ENCODE results near the gene SLC30A4. TPM values are rescaled to one million over a fixed set of nuclear protein-coding genes. Genes with fewer than 3 reads are reported as not detected.

The SLC30A4 gene
- total RNA-seq, 1 experiment from 2014 or later = not detected

GRCh38 chr15:45456212-45457106, 66.1 kb downstream of the SLC30A4 start:
- H3K4me3 Mint-ChIP-seq = no peak overlapping the region
- H3T11ph ChIP-seq (ENCODE audit: low read length) = no peak overlapping the region
- H3K79me1 ChIP-seq (ENCODE audit: insufficient read depth, low read depth, low read length, poor library complexity, severe bottlenecking) = no peaks in the 10 kb centered on the region
- H2BK12ac ChIP-seq (ENCODE audit: insufficient read length, low read depth, low read length) = no peak overlapping the region
- H3K4me1 ChIP-seq (ENCODE audit: insufficient read depth, low read length) = no peaks in the 10 kb centered on the region; the same call in 1 of the 2 replicates
- H2AFZ ChIP-seq (ENCODE audit: low read length) = no peak overlapping the region
- H3K18ac ChIP-seq (ENCODE audit: insufficient read length, low read depth, low read length) = no peak overlapping the region
- H2BK5ac ChIP-seq (ENCODE audit: insufficient read length, low read length) = no peak overlapping the region
- no peaks in the 10 kb centered on the region for H3K79me2 ChIP-seq (ENCODE audit: insufficient read depth, low read length)
- H3K23ac ChIP-seq (ENCODE audit: insufficient read length, low read depth, low read length) = no peak overlapping the region
- H3K27ac Mint-ChIP-seq = no peak overlapping the region
- no peaks in the 10 kb centered on the region for H3K23me2 ChIP-seq (ENCODE audit: insufficient read length, low read depth, low read length, poor library complexity, severe bottlenecking)
- peaks cover 12 to 17% of the 10 kb centered on the region in 2 experiments for H3K9me3 Mint-ChIP-seq
- DNase-seq = no peak
- H3K27me3 ChIP-seq (ENCODE audit: insufficient read depth, low read length) = peaks cover 9% of the 10 kb centered on the region; the same call in 1 of the 2 replicates
- H2BK120ac ChIP-seq (ENCODE audit: low read depth, low read length, poor library complexity, severe bottlenecking) = no peak overlapping the region
- no peak overlapping the region for H3K14ac ChIP-seq (ENCODE audit: insufficient read depth, low read length)
- H2BK15ac ChIP-seq (ENCODE audit: low read depth, low read length) = no peak overlapping the region
- no peaks in the 10 kb centered on the region for H4K20me1 ChIP-seq (ENCODE audit: control insufficient read depth, insufficient read depth, insufficient read length)
- H3K4me1 Mint-ChIP-seq = peaks cover 16 to 21% of the 10 kb centered on the region in 2 experiments
- peaks cover 63% of the 10 kb centered on the region for H3K27me3 Mint-ChIP-seq (ENCODE audit: low read depth)
- H4K91ac ChIP-seq (ENCODE audit: insufficient read length, low read depth, low read length) = no peak overlapping the region
- H3K36me3 Mint-ChIP-seq (ENCODE audit: insufficient read depth in 1 of 3, low read depth in 3 of 3) = peaks cover 7 to 9% (median 7%) of the 10 kb centered on the region in 3 experiments; a peak in 6 of 7 replicates
- no peak overlapping the region for H3K27ac ChIP-seq (ENCODE audit: insufficient read length, low read depth, low read length)
- no peak for TF ChIP-seq CTCF (conservative IDR thresholded peaks at IDR 0.05)
- WGBS (ENCODE audit: extremely low coverage, insufficient read length, low lambda C conversion rate) = no CpG with 5 or more reads among the region's 22 CpGs
- no peak overlapping the region for H4K5ac ChIP-seq (ENCODE audit: insufficient read length, low read depth, low read length)
- H3K4me2 ChIP-seq (ENCODE audit: insufficient read depth, insufficient read length, low read length) = no peak overlapping the region
- no peak overlapping the region for H3K4ac ChIP-seq (ENCODE audit: low read depth, low read length)
- peaks cover 4% of the 10 kb centered on the region for H3K9me3 ChIP-seq (ENCODE audit: control insufficient read depth, low read depth, low read length)
- no peak overlapping the region for H2AK5ac ChIP-seq (ENCODE audit: insufficient read length, low read length)
- H2BK20ac ChIP-seq (ENCODE audit: low read depth, low read length, poor library complexity, severe bottlenecking) = no peak overlapping the region
- no peak overlapping the region for H3K56ac ChIP-seq (ENCODE audit: insufficient read length, low read depth, low read length)
- H4K8ac ChIP-seq (replicated peaks; ENCODE audit: insufficient read length, low read depth, low read length) = no peak overlapping the region
- no peak overlapping the region for H3K9ac ChIP-seq (ENCODE audit: extremely low read depth, insufficient read length, low read length)

Measured in H9 (cell line).